ENCODE measurements around the gene ACP5. TPM values are rescaled to one million over a fixed set of nuclear protein-coding genes. Genes with fewer than 3 reads are reported as not detected.

The ACP5 gene
- total RNA-seq, result 20.6 and 32.1 TPM in 2 replicates

GRCh38 chr19:11577451-11578257 is at the start of gene ACP5:
Gene ACP5 (minus strand): TSS chr19:11577645. CDS start chr19:11577317, 328 bp downstream.

GRCh38 chr19:11597202-11598102 is 20.0 kb upstream of the ACP5 start, which contains the start of gene ZNF627:
Gene ZNF627 (plus strand): TSS chr19:11597483. CDS start chr19:11597628, 145 bp downstream.

GRCh38 chr19:11558881-11559828 is 18.3 kb downstream of the ACP5 start, which contains the start of gene ELOF1:
Gene ELOF1 (minus strand): TSS chr19:11559230. CDS start chr19:11554347, 4,883 bp downstream.

GRCh38 chr19:11538232-11539036 is 39.0 kb downstream of the ACP5 start, which contains the start of gene CNN1:
Gene CNN1 (plus strand): TSS chr19:11538851. CDS start chr19:11538928, 77 bp downstream.

GRCh38 chr19:11528551-11529341 is 48.7 kb downstream of the ACP5 start, which contains the start of gene ECSIT:
Gene ECSIT (minus strand): TSS chr19:11529134. CDS start chr19:11519170, 9,964 bp downstream.

Other genes with a start within 250 kb of the ACP5 start
- gene RAB3D, start 238.0 kb downstream of the ACP5 start, total RNA-seq, result 42.8 and 59.5 TPM in 2 replicates
- gene TMEM205, start 231.4 kb downstream of the ACP5 start, total RNA-seq, result 202 and 213 TPM in 2 replicates
- 3.4 and 5.3 TPM in 2 replicates for gene CCDC159, start 231.1 kb downstream of the ACP5 start, total RNA-seq
- gene PLPPR2, start 222.2 kb downstream of the ACP5 start, total RNA-seq, result 11.5 and 15.8 TPM in 2 replicates
- gene SWSAP1, start 203.0 kb downstream of the ACP5 start, total RNA-seq, result 2.7 and 3.9 TPM in 2 replicates
- 3.4 and 5.0 TPM in 2 replicates for gene EPOR, start 193.3 kb downstream of the ACP5 start, total RNA-seq
- gene RGL3, start 158.3 kb downstream of the ACP5 start, total RNA-seq, result not detected in 2 replicates
- not detected in 2 replicates for gene ODAD3, start 142.5 kb downstream of the ACP5 start, total RNA-seq
- 157 and 216 TPM in 2 replicates for gene PRKCSH, start 142.0 kb downstream of the ACP5 start, total RNA-seq
- 0.70 TPM in 1 of 2 replicates, not detected in the other for gene ELAVL3, start 96.6 kb downstream of the ACP5 start, total RNA-seq
- 6.7 and 8.4 TPM in 2 replicates for gene ZNF653, start 71.8 kb downstream of the ACP5 start, total RNA-seq
- gene ECSIT, start 48.5 kb downstream of the ACP5 start, total RNA-seq, result 54.9 and 71.0 TPM in 2 replicates
- not detected in 2 replicates for gene CNN1, start 38.8 kb downstream of the ACP5 start, total RNA-seq
- 45.7 and 54.3 TPM in 2 replicates for gene ELOF1, start 18.4 kb downstream of the ACP5 start, total RNA-seq
- gene ZNF627, start 19.8 kb upstream of the ACP5 start, total RNA-seq, result 7.4 and 8.3 TPM in 2 replicates
- 3.0 and 5.2 TPM in 2 replicates for gene ZNF823, start 161.3 kb upstream of the ACP5 start, total RNA-seq
- 1.3 and 1.9 TPM in 2 replicates for gene ZNF441, start 189.4 kb upstream of the ACP5 start, total RNA-seq
- gene ZNF491, start 220.9 kb upstream of the ACP5 start, total RNA-seq, result 0.11 and 0.23 TPM in 2 replicates
- 5.9 and 7.6 TPM in 2 replicates for gene ZNF440, start 236.6 kb upstream of the ACP5 start, total RNA-seq

All from hair follicular keratinocyte (primary cell).